A172 (cell line): ENCODE measurements around the gene HSPA1L. TPM values are rescaled to one million over a fixed set of nuclear protein-coding genes. Genes with fewer than 3 reads are reported as not detected.
A peak's percentile ranks its signal among the peaks of the same experiment; 100 is the strongest.
"Not testable (repeated sequence)": the region's sequence is repeated elsewhere in the genome, so short reads cannot be mapped to it uniquely, and the experiment has no call there.

Experiments used
- DNase-seq: peaks from one replicate; pipeline ENCODE4 v3.0.0-alpha.2; 2015; ENCODE audit warnings: low spot score
- total RNA-seq: library from RNA; depleted of rRNA; stranded (reverse); fragments of >200 nt; shearing (Covaris generic); gene quantifications from 2 replicates; pipeline ENCODE4 v1.2.3, GENCODE V29; 2014; rRNA removed

The HSPA1L gene
- 1.4 and 3.0 TPM in 2 replicates for total RNA-seq

- no peak for DNase-seq
Observed at GRCh38 chr6:31815025-31815838, at the start of gene HSPA1L, which contains the start of gene HSPA1A. Gene HSPA1L, minus strand, starts transcription at chr6:31815283. Its CDS starts 3,311 bp downstream, at chr6:31811972. Gene HSPA1A, plus strand, starts transcription at chr6:31815543. Its CDS starts 214 bp downstream, at chr6:31815757.

- DNase-seq = no peak
Observed at GRCh38 chr6:31864818-31865204, 49.7 kb upstream of the HSPA1L start.

GRCh38 chr6:31864123-31864562 is 49.1 kb upstream of the HSPA1L start:
- not testable (repeated sequence) for DNase-seq

DNA sequence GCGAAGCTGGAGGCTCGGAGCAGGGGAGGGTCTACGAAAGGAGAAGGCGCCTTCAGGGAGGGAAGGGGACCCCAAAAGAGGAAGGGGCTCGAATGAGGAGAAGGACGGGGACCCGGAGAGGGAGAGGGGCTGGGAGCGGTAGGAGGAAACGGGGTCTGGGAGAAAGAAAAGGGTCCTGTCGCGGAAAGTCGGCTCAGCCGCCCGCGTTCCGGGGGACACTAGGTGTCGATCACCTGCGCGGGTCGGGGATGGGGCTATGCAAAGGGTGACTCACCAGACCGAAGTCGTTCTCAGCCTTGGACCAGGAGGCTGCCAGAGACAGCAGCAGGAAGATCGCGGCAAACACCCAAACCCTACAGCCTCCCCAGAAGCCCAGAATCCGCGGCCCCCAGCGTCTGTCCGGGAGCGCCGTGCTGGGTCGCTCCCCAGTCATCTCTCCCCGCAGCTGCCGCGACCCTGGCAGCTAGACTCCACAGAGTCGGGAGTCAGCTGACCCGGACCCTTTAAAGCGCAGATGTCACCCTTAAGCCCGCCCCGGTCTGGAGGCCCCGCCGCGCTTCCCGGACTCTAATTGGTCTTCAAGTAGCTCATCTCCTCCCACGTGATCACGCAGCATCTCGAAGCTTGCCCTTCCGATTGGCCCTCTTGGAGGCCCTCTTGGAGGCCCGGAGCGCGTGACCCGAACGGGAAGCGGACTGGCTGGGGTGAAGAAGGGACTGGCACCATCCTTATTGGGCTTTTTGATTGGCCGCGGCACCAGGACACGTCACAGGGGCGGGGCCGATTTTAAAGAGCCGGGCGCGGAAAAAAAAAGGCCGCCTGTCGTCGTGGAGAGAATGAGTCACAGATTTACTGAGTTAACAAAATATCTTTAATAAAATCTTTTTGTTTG is 47.5 kb upstream of the HSPA1L start, which contains the start of gene NEU1:
TSS of gene NEU1 (minus strand) at position 478 of the 892 bp plus-strand sequence. CDS start at position 433, 45 bp downstream.
- DNase-seq = peak; percentile 100

DNA sequence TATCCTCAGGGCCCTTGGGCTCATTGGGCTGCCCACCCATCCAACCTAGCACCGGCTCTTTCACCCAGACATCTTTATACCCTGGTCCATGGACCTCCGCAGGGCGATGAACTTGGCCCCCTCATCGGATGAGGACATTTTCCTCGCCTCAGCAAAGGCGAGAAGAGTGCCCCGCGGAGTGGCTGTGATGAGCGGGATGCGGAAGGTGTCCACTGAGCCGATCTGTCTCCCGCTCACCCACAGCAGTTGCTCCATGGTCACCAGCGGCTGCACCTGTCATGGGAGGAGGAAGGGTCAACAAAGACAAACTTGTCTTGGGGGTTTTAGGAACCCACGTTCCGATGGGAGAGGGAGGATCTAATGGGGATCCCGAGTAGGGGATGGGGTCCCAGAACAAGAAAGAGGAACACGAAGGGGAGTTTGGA is 46.8 kb upstream of the HSPA1L start:
- no peak for DNase-seq

- DNase-seq = no peak
Observed at GRCh38 chr6:31861150-31861549, 46.1 kb upstream of the HSPA1L start.

GRCh38 chr6:31860349-31860748 is 45.3 kb upstream of the HSPA1L start:
- no peak for DNase-seq

DNA sequence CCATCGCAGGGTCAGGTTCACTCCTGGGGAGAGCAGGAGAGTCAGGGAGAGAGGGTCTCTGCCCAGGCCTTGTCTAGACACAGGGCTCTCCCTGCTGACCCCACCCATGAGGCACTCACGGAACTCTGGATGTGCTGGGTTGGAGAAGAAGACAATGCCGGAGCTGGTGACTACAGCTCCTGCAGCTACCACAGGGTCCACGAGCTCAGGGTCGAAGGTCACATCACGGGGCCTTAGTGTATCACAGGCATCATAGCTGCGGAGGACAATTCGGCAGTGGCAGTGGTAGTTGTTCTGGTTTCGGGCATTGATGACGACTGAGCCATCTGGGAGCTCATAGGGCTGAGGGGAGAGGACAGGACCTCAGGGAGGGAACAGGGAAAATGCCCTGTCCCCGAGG is 44.8 kb upstream of the HSPA1L start:
- DNase-seq = no peak

DNA sequence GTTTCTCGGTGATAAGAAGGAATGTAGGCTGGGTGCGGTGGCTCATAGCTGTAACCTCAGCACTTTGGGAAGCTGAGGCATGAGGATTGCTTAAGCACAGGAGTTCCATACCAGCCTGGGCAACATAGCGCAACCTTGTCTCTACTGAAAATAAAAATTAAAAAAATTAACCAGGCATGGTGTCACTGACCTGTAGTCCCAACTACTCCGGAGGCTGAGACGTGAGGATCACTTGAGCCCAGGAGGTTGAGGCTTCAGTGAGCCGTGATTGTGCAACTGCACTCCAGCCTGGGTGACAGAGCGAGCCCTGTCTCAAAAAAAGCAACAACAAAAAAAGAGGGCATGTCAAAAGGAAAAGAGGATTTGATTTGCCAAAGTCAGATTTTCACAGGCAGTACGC is 43.6 kb upstream of the HSPA1L start:
- DNase-seq = no peak

GRCh38 chr6:31857774-31858173 is 42.7 kb upstream of the HSPA1L start:
- DNase-seq = not testable (repeated sequence)

DNA sequence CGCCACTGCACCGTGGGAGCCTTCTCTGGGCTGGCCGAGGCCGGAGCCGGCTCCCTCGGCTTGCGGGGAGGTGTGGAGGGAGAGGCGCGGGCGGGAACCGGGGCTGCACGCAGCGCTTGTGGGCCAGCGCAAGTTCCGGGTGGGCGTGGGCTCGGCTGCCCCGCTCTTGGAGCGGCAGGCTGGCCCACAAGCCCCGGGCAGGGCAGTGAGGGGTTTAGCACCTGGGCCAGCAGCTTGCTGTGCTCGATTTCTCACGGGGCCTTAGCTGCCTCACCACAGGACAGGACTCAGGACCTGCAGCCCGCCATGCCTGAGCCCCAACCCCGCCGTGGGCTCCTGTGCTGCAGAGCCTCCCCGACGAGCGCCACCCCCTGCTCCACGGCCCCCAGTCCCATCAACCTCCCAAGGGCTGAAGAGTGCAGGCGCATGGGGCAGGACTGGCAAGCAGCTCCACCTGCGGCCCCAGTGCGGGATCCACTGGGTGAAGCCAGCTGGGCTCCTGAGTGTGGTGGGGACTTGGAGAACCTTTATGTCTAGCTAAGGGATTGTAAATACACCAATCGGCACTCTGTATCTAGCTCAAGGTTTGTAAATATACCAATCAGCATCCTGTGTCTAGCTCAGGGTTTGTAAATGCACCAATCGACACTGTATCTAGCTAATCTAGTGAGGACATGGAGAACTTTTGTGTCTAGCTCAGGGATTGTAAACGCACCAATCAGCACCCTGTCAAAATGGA is 37.1 kb upstream of the HSPA1L start:
- DNase-seq = not testable (repeated sequence)

- DNase-seq = no peak
Observed at GRCh38 chr6:31851485-31851832, 36.4 kb upstream of the HSPA1L start.

DNA sequence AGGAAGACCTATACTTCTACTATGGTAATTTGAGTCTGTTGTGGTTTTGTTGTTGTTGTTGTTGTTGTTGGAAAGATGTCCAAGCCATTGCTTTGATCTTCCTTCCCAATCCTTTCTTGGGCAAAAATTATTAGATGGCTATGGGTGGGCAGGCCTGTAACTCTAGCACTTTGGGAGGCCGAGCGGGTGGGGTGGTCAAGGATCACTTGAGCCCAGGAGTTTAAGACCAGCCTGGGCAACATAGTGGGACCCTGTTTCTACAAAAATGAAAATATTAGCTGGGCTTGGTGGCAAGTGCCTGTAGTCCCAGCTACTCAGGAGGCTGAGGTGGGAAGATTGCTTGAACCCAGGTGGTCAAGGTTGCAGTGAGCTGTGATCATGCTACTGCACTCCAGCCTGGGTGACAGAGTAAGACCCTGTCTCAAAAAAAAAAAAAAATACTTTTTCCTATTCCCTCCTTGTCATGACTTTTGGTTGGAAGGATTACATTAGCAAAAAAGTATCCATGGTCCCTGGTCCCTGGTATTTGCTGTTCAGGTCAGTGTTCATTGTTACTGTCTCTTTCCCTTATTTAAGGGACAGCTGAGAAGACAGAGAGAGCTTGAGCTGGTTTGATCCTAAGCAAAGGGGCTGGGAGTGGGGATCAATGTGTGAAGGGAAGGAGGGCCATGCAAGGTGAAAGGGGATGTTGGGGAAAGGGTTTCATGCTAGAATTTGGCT is 35.8 kb upstream of the HSPA1L start:
- DNase-seq = no peak

- no peak for DNase-seq
Observed at GRCh38 chr6:31847276-31847978, 32.3 kb upstream of the HSPA1L start.

DNA sequence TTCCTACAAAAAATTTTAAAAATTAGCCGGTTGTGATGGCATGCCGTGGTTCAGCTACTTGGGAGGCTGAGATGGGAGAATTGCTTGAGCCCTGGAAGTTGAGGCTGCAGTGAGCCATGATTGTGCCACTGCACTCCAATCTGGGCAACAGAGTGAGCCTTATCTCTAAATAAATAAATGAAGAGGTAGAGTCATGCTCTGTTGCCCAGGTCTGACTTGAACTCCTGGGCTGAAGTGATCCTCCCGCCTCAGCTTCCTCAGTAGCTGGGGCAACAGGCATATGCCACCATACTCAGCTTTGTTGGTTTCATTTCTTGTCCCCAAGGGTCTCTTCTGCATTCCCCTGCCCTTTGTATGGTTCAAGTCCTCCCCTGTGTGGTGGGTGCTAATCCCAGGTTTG is 29.4 kb upstream of the HSPA1L start:
- DNase-seq = no peak

- no peak for DNase-seq
Observed at GRCh38 chr6:31842053-31842452, 27.0 kb upstream of the HSPA1L start.

DNA sequence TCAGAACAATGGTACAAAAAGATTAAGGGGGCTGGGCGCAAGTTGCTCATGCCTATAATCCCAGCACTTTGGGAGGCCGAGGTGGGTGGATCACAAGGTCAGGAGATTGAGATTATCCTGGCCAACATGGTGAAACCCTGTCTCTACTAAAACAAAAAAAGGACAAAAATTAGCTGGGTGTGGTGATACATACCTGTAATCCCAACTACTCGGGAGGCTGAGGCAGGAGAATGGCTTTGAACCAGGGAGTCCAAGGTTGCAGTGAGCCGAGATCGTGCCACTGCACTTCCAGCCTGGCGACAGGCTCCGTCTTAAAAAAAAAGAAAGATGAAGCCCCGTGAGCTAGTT is 24.7 kb upstream of the HSPA1L start:
- not testable (repeated sequence) for DNase-seq

- DNase-seq = no peak
Observed at GRCh38 chr6:31838968-31839367, 23.9 kb upstream of the HSPA1L start.

GRCh38 chr6:31838114-31838553 is 23.1 kb upstream of the HSPA1L start:
- DNase-seq = not testable (repeated sequence)

- DNase-seq = no peak
Observed at GRCh38 chr6:31837369-31838113, 22.5 kb upstream of the HSPA1L start.
